GM13976 (cell line): ENCODE data around the gene TMEM86A.

Source experiments
- DNase-seq: peaks from one replicate; pipeline ENCODE4 v3.0.0; 2012; ENCODE audit warnings: low spot score
- in situ Hi-C: fragments of 300-500 bp; cut with MboI; formaldehyde crosslinking; loops from one replicate; pipeline ENCODE4 v1.12.0; 2022; ENCODE audit warnings: low sequenced_read_pairs, mixed read lengths, inconsistent platforms; ENCODE audit not compliant: unreplicated experiment
- TF ChIP-seq, protein P1 (sequence below): IDR thresholded peaks from 2 replicates; pipeline ENCODE4 v1.5.1; 2012; ENCODE audit warnings: borderline replicate concordance, mild to moderate bottlenecking; ENCODE audit not compliant: insufficient read depth; ENCODE audit errors: extremely low read depth, missing control alignments, control extremely low read depth

TMEM86A gene

DNA sequence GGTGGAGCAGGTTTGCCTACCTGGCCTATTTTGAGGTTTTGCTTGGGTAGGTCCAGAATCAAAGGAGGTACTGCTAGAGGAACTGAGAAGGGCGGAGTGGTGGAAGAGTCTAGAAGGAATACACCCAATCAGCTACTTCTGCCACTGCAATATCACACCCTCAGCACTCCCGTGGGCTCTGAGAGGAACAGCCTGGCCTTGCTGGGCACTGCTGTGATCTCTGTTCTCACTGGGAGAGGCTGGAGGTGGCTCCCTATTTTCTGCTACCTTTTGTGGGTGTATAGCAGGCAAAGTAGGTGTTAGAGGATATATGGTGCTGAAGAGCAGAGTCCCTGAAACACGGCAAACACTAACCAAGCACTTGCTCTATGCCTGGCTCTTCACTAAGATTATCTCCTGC is 52.4 kb downstream of the TMEM86A start:
- no peak for DNase-seq
- TF ChIP-seq, protein P1, sequence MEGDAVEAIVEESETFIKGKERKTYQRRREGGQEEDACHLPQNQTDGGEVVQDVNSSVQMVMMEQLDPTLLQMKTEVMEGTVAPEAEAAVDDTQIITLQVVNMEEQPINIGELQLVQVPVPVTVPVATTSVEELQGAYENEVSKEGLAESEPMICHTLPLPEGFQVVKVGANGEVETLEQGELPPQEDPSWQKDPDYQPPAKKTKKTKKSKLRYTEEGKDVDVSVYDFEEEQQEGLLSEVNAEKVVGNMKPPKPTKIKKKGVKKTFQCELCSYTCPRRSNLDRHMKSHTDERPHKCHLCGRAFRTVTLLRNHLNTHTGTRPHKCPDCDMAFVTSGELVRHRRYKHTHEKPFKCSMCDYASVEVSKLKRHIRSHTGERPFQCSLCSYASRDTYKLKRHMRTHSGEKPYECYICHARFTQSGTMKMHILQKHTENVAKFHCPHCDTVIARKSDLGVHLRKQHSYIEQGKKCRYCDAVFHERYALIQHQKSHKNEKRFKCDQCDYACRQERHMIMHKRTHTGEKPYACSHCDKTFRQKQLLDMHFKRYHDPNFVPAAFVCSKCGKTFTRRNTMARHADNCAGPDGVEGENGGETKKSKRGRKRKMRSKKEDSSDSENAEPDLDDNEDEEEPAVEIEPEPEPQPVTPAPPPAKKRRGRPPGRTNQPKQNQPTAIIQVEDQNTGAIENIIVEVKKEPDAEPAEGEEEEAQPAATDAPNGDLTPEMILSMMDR: no peak
- in situ Hi-C loops: loop anchor here (10.0 kb wide), 1 partner anchor 206 kb away; no protein-coding TSS in a partner anchor

DNA sequence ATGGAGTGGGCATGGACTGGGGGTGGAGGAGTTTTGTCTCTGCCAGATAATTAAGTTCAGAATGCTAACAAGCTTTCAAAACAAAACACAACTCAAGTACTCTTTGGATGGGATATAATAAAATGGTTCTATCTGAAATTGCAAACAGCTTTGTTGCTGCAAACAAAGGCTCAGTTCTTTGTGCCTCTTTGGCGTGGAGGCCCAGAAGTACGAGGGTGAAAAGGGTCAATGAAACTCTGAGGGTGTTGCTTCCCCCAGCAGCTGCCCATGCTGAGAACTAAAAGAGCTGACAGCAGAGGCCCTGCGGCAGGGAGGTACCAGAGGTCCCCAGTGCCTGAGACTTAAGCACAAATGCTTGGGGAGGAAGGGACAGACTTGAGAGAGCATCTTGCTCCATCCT is 53.9 kb downstream of the TMEM86A start:
- TF ChIP-seq, protein P1: no peak
- DNase-seq: no peak
- in situ Hi-C loops: loop anchor here (10.0 kb wide), 1 partner anchor 208 kb away; no protein-coding TSS in a partner anchor

DNA sequence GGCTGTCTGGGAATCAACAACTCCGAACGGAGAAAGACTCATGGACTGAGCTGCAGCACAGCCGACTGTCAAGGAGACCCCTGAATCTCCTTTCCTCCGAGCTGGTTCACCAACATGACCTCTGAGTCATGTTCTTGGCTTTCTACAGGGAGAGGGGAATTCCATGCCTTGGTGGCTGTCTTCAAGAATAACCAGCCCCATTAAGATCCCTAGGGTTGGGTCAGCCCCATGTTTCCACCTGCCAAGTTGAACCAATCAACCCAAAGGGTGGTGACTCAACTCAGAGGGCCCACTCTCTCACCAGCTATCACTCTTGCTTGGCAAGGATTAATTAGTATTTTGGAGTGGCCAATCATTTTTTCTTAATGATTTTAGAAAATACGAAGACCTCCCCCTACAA is 55.7 kb downstream of the TMEM86A start:
- in situ Hi-C loops: loop anchor here (10.0 kb wide), 1 partner anchor 210 kb away; no protein-coding TSS in a partner anchor
- no peak for DNase-seq
- TF ChIP-seq, protein P1: no peak
